Activated T-helper 9 cell treated with anti-CD3 and anti-CD28 coated beads, Interleukin-2, amount 50 U/mL, for 16 hours (primary cell): ENCODE measurements around the gene RNF31.
"Not testable (repeated sequence)": the region's sequence is repeated elsewhere in the genome, so short reads cannot be mapped to it uniquely, and the experiment has no call there.

Source experiments
- DNase-seq: peaks from one replicate; pipeline ENCODE4 v3.0.0-alpha.2; 2020; ENCODE audit warnings: low read depth

RNF31 gene

DNA sequence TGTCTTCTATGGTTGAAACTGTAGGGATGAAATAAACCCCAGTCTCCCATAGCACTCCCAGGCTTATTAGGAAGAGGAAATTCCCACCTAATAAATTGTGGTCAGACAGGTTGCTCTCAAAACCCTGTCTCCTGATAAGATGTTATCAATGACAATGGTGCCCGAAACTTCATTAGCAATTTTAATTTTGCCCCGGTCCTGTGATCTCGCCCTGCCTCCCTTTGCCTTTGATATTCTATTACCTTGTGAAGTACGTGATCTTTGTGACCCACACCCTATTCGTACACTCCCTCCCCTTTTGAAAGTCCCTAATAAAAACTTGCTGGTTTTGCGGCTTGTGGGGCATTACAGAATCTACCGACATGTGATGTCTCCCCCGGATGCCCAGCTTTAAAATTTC, 55.2 kb downstream of the RNF31 start:
- not testable (repeated sequence) for DNase-seq

DNA sequence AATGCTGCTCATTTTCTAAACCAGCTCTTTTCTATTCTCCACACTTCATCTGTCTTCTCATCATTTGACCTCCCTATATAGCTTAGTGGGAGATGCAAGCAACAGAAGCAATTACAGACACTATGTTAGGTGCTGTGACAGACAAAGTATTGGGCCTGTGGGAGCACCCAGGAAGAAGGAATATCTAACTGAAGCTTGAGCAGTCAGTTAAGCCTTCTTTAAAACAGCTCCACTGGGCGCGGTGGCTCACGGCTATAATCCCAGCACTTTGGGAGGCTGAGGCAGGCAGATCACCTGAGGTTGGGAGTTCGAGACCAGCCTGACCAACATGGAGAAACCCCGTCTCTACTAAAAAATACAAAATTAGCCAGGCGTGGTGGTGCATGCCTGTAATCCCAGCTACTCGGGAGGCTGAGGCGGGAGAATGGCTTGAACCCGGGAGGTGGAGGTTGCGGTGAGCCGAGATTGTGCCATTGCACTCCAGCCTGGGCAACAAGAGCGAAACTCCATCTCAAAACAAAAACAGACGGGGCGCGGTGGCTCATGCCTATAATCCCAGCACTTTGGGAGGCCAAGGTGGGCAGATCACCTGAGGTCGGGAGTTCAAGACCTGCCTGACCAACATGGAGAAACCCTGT, 56.1 kb downstream of the RNF31 start:
- not testable (repeated sequence) for DNase-seq

DNA sequence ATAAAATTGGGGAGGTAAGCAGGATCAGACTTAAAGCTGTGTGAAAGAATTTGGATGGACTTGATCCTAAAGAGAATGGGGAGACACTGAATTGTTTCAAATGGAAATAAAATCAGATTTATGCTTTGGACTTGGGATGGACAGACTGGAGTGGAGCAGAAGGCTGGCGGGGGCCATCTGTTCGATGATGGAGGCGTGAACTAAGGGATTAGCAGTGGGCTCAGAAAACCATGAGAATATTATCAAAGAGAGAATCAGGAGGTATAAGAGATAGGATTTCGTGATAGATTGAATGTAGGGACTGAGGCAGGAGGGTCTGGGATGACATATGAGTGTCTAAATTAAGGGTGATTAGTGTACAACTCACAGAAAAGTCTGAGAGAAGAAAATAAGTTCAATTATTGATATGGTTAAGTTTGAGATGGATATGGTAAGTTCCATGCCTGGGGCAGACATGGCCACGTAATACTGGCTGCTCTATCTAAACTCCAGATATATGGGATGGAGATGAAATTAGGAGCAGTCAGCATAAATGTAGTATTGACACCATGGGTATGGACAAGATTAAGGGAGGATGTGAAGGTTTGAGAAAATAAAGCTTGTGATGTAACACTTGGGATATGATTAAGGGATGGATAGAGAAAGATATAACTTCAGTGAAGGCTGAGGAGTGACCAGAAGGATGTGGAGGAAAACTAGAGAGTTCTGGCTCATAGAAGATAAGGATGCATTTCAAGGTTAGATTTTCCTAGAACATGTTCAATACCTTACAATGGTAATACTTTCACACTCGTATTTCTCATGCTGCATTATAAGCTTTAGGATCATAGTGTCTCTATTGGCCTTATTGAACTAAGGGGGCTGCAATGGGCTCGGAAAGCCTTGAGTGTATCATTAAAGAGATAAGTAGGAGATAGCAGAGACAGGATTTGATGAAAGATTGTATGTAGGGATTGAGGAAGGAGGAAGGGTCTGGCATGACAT, 57.2 kb downstream of the RNF31 start:
- no peak for DNase-seq

DNA sequence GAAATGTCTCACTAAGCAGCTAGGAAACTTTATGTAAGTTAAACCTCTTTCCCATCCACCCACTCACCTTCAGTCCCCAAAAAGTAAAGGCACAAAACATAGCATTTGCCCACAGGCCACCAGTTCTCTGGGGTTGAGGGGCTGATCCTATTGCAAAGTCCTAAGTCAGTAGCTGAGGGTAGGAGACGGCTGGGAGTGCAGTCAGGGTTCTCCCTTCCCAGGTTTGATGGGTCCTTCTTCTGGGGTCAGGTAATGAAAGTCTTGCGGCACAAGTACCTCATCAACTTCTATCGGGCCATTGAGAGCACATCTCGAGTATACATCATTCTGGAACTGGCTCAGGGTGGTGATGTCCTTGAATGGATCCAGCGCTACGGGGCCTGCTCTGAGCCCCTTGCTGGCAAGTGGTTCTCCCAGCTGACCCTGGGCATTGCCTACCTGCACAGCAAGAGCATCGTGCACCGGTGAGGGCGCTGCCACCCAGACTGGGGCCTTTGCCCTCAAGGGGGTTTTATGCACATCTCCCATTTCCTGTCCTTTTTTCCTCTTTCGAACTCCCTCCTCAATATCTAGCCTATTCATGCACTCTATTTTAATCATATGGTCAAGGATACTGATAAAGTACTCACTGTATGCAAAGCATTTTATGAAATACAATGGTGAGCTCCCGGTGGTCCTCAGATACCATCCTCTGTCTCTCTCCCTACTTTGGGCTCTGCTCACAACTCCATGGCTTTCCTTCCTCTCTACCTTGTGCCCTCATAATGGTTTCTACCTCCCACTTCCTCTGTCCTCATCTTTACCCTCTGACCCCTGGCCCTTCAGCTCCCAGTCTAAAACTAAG, 59.2 kb downstream of the RNF31 start:
- DNase-seq: no peak

DNA sequence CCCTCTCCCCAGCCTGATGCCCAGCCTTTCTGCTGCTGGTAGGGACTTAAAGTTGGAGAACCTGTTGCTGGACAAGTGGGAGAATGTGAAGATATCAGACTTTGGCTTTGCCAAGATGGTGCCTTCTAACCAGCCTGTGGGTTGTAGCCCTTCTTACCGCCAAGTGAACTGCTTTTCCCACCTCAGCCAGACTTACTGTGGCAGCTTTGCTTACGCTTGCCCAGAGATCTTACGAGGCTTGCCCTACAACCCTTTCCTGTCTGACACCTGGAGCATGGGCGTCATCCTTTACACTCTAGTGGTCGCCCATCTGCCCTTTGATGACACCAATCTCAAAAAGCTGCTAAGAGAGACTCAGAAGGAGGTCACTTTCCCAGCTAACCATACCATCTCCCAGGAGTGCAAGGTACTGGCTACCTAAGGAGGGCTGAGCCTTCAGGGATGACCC, 59.8 kb downstream of the RNF31 start:
- no peak for DNase-seq

DNA sequence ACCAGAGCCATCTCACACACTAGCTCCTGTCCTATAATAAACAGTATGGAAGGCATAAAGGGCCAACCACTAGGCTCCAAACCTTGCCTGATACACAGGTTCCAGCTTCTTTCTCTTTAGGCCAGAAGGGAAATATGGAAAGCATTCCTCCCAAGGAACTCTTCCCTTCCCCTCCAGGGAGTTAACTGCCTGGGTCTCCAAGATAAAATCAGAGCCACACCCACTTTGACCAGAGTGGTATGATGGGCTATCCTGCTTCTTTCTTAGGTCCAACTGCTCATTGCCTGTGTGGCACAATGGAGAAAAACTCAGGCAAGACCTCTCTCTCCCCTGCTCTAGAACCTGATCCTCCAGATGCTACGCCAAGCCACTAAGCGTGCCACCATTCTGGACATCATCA, 60.3 kb downstream of the RNF31 start:
- DNase-seq: no peak
